Loucy (cell line): ENCODE measurements around the gene PFN4.

ENCODE experiments used
- H2AFZ ChIP-seq: fragments of 200-600 bp; sonication (generic); 2 replicates; pipeline ENCODE4 v1.6.0; 2016; ENCODE audit warnings: antibody characterized with exemption, mild to moderate bottlenecking, low read length, moderate library complexity
- H3F3A ChIP-seq: fragments of 200-600 bp; 2 replicates; pipeline ENCODE4 v1.6.0; 2016; ENCODE audit warnings: antibody characterized with exemption, low read depth, mild to moderate bottlenecking
- H3K27me3 ChIP-seq: fragments of 200-600 bp; sonication (generic); 2 replicates; pipeline ENCODE4 v1.6.1; 2014; ENCODE audit warnings: low read length, mild to moderate bottlenecking; ENCODE audit not compliant: insufficient read depth, poor library complexity, severe bottlenecking
- H3K36me3 ChIP-seq: fragments of 200-600 bp; sonication (generic); 2 replicates; pipeline ENCODE4 v1.6.1; 2016; ENCODE audit warnings: low read length; ENCODE audit not compliant: insufficient read depth
- H3K4me1 ChIP-seq: fragments of 200-600 bp; sonication (generic); 2 replicates; pipeline ENCODE4 v1.5.1; 2014; ENCODE audit warnings: low read length, mild to moderate bottlenecking; ENCODE audit not compliant: insufficient read depth, poor library complexity, severe bottlenecking
- H3K4me2 ChIP-seq: fragments of 200-600 bp; sonication (generic); 2 replicates; pipeline ENCODE4 v1.6.0; 2014; ENCODE audit warnings: antibody characterized with exemption, low read length, low read depth, mild to moderate bottlenecking; ENCODE audit not compliant: poor library complexity, severe bottlenecking
- H3K4me3 ChIP-seq: fragments of 200-600 bp; sonication (generic); 2 replicates; pipeline ENCODE4 v1.5.1; 2014; ENCODE audit warnings: low read length, mild to moderate bottlenecking, mixed read lengths; ENCODE audit not compliant: poor library complexity, severe bottlenecking
- H3K79me2 ChIP-seq: fragments of 200-600 bp; sonication (generic); 2 replicates; pipeline ENCODE4 v1.6.1; 2014; ENCODE audit warnings: low read length; ENCODE audit not compliant: insufficient read depth
- H3K9ac ChIP-seq: fragments of 200-600 bp; sonication (generic); 2 replicates; pipeline ENCODE4 v1.6.0; 2014; ENCODE audit warnings: mild to moderate bottlenecking, low read depth, low read length, moderate library complexity; ENCODE audit not compliant: poor library complexity, severe bottlenecking
- H3K9me2 ChIP-seq: fragments of 200-600 bp; sonication (generic); replicated peaks from 2 replicates; pipeline ENCODE4 v1.6.1; 2016; ENCODE audit warnings: low read depth, low read length, mixed read lengths
- H3K9me3 ChIP-seq: fragments of 200-600 bp; sonication (generic); 2 replicates; pipeline ENCODE4 v1.6.1; 2014; ENCODE audit warnings: mild to moderate bottlenecking, antibody characterized with exemption, low read length, low read depth; ENCODE audit not compliant: insufficient read depth
- H4K20me1 ChIP-seq: fragments of 200-600 bp; sonication (generic); 2 replicates; pipeline ENCODE4 v1.6.0; 2014; ENCODE audit warnings: antibody characterized with exemption, low read length, mild to moderate bottlenecking; ENCODE audit not compliant: insufficient read depth, poor library complexity, severe bottlenecking
- EZH2phosphoT487 ChIP-seq: fragments of 200-600 bp; IDR thresholded peaks from 2 replicates; pipeline ENCODE4 v1.6.1; 2018; ENCODE audit warnings: antibody characterized with exemption, mild to moderate bottlenecking, moderate library complexity, borderline replicate concordance
- TF ChIP-seq, protein P1 (sequence below): fragments of 200-600 bp; sonication (generic); conservative IDR thresholded peaks from 2 replicates; pipeline ENCODE4 v1.5.1; 2014; ENCODE audit warnings: mild to moderate bottlenecking, antibody characterized with exemption, low read length

Gene PFN4, protein sequence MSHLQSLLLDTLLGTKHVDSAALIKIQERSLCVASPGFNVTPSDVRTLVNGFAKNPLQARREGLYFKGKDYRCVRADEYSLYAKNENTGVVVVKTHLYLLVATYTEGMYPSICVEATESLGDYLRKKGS

DNA sequence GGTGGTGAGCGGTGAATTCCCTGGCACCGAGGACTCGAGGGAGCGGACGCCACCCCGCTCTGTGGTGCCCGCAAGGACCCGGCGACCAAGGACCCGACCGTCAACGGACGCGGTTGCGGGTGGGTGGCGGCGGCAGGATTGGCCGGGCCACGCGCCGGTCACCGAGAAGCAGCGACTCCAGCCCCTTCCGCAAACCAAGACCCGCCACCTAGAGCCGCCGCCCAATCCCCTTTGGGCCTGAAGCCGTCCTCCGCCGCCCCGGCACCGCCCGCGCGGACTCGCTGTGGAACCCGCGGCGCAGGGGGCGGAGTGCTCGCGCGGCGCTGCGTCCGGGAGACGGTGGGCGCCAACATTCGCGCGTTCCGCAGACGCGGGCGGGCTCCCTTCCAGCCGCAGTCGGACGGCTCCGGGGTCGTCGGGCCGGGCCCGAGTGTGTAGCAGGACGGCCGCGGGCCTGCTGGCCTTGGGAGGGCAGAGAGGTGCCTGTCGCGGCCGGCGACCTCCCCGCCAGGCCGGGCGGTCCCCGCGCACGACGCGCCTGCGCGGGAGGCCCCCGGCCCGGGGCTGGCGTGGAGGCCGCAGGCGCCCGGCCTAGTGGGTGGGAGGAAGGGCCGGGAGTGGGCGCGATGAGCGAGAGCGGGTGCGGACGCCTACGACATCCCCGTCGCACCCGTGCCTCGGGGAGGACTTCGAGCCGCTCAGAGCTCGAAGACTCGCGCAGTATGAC is at the start of gene PFN4, which contains the start of gene FAM228B:
Gene PFN4, minus strand, starts transcription at position 140 of the 727 bp plus-strand sequence. CDS start 799 bp downstream, outside the sequence.
Gene FAM228B, plus strand, starts transcription at position 275 of the 727 bp plus-strand sequence. CDS start 893 bp downstream, outside the sequence.
- TF ChIP-seq, protein P1, sequence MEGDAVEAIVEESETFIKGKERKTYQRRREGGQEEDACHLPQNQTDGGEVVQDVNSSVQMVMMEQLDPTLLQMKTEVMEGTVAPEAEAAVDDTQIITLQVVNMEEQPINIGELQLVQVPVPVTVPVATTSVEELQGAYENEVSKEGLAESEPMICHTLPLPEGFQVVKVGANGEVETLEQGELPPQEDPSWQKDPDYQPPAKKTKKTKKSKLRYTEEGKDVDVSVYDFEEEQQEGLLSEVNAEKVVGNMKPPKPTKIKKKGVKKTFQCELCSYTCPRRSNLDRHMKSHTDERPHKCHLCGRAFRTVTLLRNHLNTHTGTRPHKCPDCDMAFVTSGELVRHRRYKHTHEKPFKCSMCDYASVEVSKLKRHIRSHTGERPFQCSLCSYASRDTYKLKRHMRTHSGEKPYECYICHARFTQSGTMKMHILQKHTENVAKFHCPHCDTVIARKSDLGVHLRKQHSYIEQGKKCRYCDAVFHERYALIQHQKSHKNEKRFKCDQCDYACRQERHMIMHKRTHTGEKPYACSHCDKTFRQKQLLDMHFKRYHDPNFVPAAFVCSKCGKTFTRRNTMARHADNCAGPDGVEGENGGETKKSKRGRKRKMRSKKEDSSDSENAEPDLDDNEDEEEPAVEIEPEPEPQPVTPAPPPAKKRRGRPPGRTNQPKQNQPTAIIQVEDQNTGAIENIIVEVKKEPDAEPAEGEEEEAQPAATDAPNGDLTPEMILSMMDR = no peak
- TF ChIP-seq EZH2phosphoT487 = no peak
- peak within 1 kb of the TSS; percentile 95 for H2AFZ ChIP-seq
- peaks cover 22% of the 10 kb centered on the region for H3K4me1 ChIP-seq

DNA sequence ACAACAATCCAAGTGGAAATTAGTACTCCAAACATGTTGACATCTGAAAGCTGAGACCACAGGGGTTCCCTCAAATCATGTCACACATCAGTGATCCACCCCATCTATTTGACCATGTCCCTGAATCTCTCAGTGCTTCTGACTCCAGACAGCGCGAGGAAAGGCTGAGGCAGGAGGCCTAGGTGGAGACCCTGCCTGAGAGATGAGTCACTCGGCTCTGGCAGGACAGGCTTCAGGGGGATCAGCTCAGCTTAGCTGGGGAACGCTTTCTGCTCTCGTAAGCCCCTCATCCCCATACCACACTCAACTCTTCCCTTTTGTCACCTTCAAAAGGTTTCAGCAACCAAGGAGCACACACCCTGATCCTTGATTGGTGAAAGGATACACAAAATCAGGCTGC is 45.9 kb upstream of the PFN4 start:
- no peak for TF ChIP-seq EZH2phosphoT487
- TF ChIP-seq, protein P1 = no peak
- Histone ChIP-seq H4K20me1 (no peaks in the 10 kb centered on the region), H3K4me3 (no peak overlapping the region), H3K9me3 (no peaks in the 10 kb centered on the region), H2AFZ (no peak overlapping the region), H3K9ac (no peak overlapping the region), H3F3A (no peaks in the 10 kb centered on the region), H3K27me3 (no peaks in the 10 kb centered on the region), H3K36me3 (no peaks in the 10 kb centered on the region), H3K4me2 (no peak overlapping the region), H3K79me2 (no peaks in the 10 kb centered on the region), H3K9me2 (no peaks in the 10 kb centered on the region), H3K4me1 (no peaks in the 10 kb centered on the region)

More for the DNA sequence above, at the start of gene PFN4, which contains the start of gene FAM228B:
- Histone ChIP-seq H3K9me2 (no peaks in the 10 kb centered on the region), H3K9me3 (no peaks in the 10 kb centered on the region), H3K4me2 (peak within 1 kb of the TSS; percentile 85), H3K4me3 (peak within 1 kb of the TSS; percentile 78), H4K20me1 (no peaks in the 10 kb centered on the region), H3K79me2 (peaks cover 19% of the 10 kb centered on the region), H3K36me3 (no peaks in the 10 kb centered on the region), H3K9ac (peak within 1 kb of the TSS; percentile 81), H3K27me3 (no peaks in the 10 kb centered on the region), H3F3A (no peaks in the 10 kb centered on the region)

DNA sequence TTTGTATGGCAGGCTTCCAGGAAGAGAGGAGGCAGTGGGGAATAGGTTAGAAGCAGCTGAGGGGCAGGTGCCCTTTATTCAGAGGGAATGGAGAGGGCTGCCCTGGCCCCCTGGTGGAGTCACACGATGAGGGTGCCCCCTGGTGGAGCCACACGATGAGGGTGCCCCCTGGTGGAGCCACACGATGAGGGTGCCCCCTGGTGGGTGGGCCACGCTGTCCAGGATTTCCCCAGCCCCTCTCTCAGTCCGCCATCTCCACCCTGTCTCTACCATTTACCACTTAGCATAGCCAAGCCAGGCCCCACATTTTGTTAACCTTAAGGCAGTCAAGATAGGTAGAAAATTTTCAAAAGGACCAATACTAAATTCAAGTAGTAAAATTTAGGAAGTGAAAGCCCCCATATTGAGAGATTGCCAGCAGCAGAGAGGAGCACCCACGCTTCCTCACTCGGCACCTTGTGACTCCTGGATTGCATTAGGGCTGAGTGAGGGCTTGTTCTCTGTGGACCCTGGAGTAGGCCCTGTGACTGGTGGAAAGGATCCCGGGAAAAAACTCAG is 41.4 kb upstream of the PFN4 start:
- Histone ChIP-seq H3F3A (no peaks in the 10 kb centered on the region), H3K9me3 (no peaks in the 10 kb centered on the region), H3K9me2 (no peaks in the 10 kb centered on the region), H3K4me3 (no peak overlapping the region), H3K9ac (peak overlapping the region; percentile 29), H3K4me2 (no peak overlapping the region), H3K27me3 (no peaks in the 10 kb centered on the region), H3K4me1 (no peaks in the 10 kb centered on the region), H4K20me1 (no peaks in the 10 kb centered on the region), H3K79me2 (no peaks in the 10 kb centered on the region), H3K36me3 (no peaks in the 10 kb centered on the region), H2AFZ (peak overlapping the region; percentile 68)
- TF ChIP-seq, protein P1 = peak; percentile 99
- no peak for TF ChIP-seq EZH2phosphoT487
